Duodenal mucosa (tissue), 2 donors: ENCODE measurements around the gene MRC2.
"Not testable (repeated sequence)": the region's sequence is repeated elsewhere in the genome, so short reads cannot be mapped to it uniquely, and the experiment has no call there.

ENCODE experiments used
- H3K27ac ChIP-seq: one replicate; pipeline ENCODE4 v1.7.0; 2013; ENCODE audit warnings: low read depth, low read length
- H3K27me3 ChIP-seq, 2 donors: one replicate each; pipeline ENCODE4 v1.7.0; 2013; ENCODE audit warnings: low read length in 2 of 2, control low read depth in 1 of 2; ENCODE audit not compliant: insufficient read depth in 2 of 2, control insufficient read depth in 1 of 2
- H3K36me3 ChIP-seq, 2 donors: one replicate each; pipeline ENCODE4 v1.7.0; 2013; ENCODE audit warnings: low read length in 2 of 2, control low read depth in 1 of 2; ENCODE audit not compliant: insufficient read depth in 2 of 2, control insufficient read depth in 1 of 2
- H3K4me1 ChIP-seq, 2 donors: one replicate each; pipeline ENCODE4 v1.7.0; 2013; ENCODE audit warnings: low read length in 2 of 2, control low read depth in 1 of 2; ENCODE audit not compliant: insufficient read depth in 2 of 2, control insufficient read depth in 1 of 2
- H3K4me3 ChIP-seq, 2 donors: one replicate each; pipeline ENCODE4 v1.7.0; 2013; ENCODE audit warnings: low read length in 2 of 2, low read depth in 1 of 2
- H3K9ac ChIP-seq, 2 donors: one replicate each; pipeline ENCODE4 v1.7.0; 2013; ENCODE audit warnings: low read length in 2 of 2, low read depth in 1 of 2
- H3K9me3 ChIP-seq, 2 donors: one replicate each; pipeline ENCODE4 v1.7.0; 2013; ENCODE audit warnings: low read length in 2 of 2, control low read depth in 1 of 2; ENCODE audit not compliant: control insufficient read depth in 1 of 2

MRC2 gene

DNA sequence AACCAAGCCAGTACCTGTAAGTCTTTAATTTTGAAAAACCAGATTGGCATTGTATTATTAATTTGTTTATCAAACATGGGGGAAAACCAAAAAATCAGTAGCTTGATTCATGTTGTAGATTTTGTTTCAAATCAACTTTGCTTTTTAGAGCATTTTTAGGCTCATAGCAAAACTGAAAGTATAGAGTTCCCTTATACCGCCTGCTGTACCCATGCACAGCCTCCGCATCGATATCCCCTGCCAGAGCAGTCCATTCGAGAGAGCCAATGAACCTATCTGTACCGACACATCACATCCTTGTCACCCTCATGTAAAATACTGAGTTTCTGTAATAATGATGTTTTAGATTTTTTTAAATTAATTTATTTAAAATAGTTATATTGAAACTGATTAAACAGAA is 16.2 kb upstream of the MRC2 start:
- Histone ChIP-seq H3K4me3 (no peak overlapping the region), H3K27ac (no peak overlapping the region), H3K27me3 (no peaks in the 10 kb centered on the region), H3K4me1 (no peaks in the 10 kb centered on the region), H3K9ac (no peak overlapping the region), H3K9me3 (no peaks in the 10 kb centered on the region), H3K36me3 (peaks cover 30 to 69% of the 10 kb centered on the region in 2 donors)

DNA sequence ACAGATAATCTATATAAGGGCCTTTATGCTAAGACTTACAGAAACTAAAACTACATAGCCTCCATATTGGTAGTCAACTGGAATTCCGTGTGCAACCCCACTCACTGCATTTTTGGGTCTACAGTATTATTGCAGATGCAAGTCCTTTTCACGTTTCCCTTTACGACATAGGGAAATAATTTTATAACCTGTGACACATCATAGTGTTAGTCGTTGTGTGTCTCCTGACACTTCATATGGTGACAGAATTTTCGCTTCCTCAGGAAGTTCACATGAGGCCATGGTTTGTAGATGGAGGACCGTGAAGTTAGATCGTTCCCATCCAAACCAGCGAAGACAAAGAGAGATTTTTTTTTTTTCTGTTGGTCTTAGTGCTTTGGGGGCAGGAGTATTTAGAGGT is 15.7 kb upstream of the MRC2 start:
- no peak overlapping the region for H3K9ac ChIP-seq
- H3K4me1 ChIP-seq, result no peaks in the 10 kb centered on the region
- no peak overlapping the region for H3K4me3 ChIP-seq
- H3K9me3 ChIP-seq, result no peaks in the 10 kb centered on the region
- H3K27ac ChIP-seq, result no peak overlapping the region
- H3K36me3 ChIP-seq, result peaks cover 26 to 64% of the 10 kb centered on the region in 2 donors
- H3K27me3 ChIP-seq, result no peaks in the 10 kb centered on the region

DNA sequence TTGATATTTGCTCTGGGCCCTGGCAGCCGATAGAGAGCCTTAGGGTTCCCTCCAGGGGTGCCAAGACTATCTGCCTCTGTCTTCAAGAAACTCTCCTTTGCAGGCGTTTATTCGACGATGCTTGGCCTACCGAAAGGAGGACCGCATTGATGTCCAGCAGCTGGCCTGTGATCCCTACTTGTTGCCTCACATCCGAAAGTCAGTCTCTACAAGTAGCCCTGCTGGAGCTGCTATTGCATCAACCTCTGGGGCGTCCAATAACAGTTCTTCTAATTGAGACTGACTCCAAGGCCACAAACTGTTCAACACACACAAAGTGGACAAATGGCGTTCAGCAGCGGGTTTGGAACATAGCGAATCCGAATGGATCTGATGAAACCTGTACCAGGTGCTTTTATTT is 15.2 kb upstream of the MRC2 start:
- H3K4me1 ChIP-seq, H3K9me3 ChIP-seq, H3K9ac ChIP-seq, H3K27me3 ChIP-seq, H3K4me3 ChIP-seq, H3K27ac ChIP-seq: not testable (repeated sequence)
- H3K36me3 ChIP-seq, result peaks cover 26 to 61% of the 10 kb centered on the region in 2 donors

GRCh38 chr17:62613095-62613494 is 14.4 kb upstream of the MRC2 start:
- H3K36me3 ChIP-seq, result peaks cover 21 to 55% of the 10 kb centered on the region in 2 donors
- not testable (repeated sequence) for H3K27ac ChIP-seq, H3K9ac ChIP-seq, H3K9me3 ChIP-seq, H3K4me1 ChIP-seq, H3K27me3 ChIP-seq, H3K4me3 ChIP-seq

- H3K36me3 ChIP-seq, result peaks cover 14 to 53% of the 10 kb centered on the region in 2 donors
- no peaks in the 10 kb centered on the region for H3K9me3 ChIP-seq
- no peak overlapping the region for H3K4me3 ChIP-seq
- H3K27ac ChIP-seq, result no peak overlapping the region
- no peaks in the 10 kb centered on the region for H3K27me3 ChIP-seq
- no peaks in the 10 kb centered on the region for H3K4me1 ChIP-seq
- H3K9ac ChIP-seq, result no peak overlapping the region
Measured at GRCh38 chr17:62614142-62614541, 13.3 kb upstream of the MRC2 start.

DNA sequence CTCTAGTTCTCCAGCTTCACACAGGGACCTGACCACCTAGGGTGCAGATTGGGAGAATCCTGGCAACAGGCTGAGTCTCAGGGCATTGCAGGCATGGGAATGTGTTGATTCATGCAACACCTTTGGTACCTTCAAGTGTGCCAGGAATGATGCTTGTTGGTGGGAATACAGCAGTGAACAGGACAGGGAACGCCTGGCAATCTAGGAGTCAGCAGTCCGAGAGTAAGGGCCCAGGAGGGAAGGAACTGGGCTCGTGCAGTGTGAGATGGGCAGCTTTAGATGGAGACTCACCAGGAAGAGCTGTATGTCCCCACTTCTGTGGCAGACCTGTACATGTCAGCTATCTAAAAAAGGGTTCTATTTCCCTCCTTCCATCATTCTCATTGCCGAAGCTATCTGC is 12.0 kb upstream of the MRC2 start:
- no peak overlapping the region for H3K4me3 ChIP-seq
- H3K9ac ChIP-seq, result no peak overlapping the region
- H3K36me3 ChIP-seq, result peaks cover 8 to 39% of the 10 kb centered on the region in 2 donors
- H3K27ac ChIP-seq, result no peak overlapping the region
- no peaks in the 10 kb centered on the region for H3K9me3 ChIP-seq
- H3K4me1 ChIP-seq, result no peaks in the 10 kb centered on the region
- no peaks in the 10 kb centered on the region for H3K27me3 ChIP-seq

DNA sequence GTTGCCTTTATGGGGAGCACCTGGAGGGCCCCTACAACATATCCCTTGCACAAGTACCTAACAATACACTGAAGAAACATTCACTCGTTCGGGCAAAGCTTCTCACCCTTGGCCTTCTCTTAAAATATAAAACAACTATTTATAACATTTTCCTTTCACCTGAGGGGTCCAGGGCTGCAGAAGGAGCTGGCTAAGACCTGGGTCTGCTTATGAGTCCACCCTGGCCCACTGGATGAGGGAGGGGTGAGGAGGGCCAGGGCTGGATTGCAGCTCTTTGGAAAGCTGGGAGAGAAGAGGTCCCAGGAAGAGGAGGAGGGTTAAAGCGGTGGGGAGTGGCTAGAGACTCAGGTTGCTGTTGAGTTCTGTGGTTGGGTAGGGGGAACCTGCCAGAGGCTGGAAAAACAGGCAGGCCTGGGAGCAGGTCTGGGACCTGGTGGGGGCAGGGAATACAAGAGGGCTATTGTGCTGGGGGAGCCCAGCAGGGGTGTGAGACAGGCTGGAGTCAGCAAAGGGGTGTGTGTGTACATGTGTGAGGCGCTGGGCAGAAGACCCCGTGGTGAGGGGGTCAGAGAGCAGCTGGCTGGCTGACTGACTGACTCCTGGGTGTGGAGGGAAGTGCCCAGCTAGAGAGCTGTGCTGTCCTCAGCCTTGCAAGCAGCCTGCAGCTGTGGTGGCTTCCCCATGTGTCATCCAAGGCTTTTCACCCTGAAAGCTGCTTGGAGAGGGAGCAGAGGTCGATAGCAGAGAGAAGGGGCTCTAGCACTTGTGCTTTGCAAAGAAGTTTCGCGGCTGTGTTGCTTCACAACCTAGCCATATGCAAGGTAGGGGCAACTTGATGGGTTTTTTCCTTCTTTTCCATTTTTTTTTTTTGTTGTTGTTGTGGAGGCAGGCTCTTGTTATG is 10.2 kb upstream of the MRC2 start:
- H3K27ac ChIP-seq, result no peak overlapping the region
- H3K36me3 ChIP-seq, result peaks cover 7 to 24% of the 10 kb centered on the region in 2 donors
- no peak overlapping the region for H3K4me3 ChIP-seq
- H3K9ac ChIP-seq, result no peak overlapping the region
- H3K4me1 ChIP-seq, result no peaks in the 10 kb centered on the region
- no peaks in the 10 kb centered on the region for H3K27me3 ChIP-seq
- H3K9me3 ChIP-seq, result no peaks in the 10 kb centered on the region

- H3K9me3 ChIP-seq, result no peaks in the 10 kb centered on the region
- no peak overlapping the region for H3K9ac ChIP-seq
- H3K36me3 ChIP-seq, result peaks cover 7 to 23% of the 10 kb centered on the region in 2 donors
- H3K27me3 ChIP-seq, result no peaks in the 10 kb centered on the region
- H3K4me3 ChIP-seq, result no peak overlapping the region
- H3K27ac ChIP-seq, result no peak overlapping the region
- H3K4me1 ChIP-seq, result no peaks in the 10 kb centered on the region
Measured at GRCh38 chr17:62617894-62618472, 9.5 kb upstream of the MRC2 start.

DNA sequence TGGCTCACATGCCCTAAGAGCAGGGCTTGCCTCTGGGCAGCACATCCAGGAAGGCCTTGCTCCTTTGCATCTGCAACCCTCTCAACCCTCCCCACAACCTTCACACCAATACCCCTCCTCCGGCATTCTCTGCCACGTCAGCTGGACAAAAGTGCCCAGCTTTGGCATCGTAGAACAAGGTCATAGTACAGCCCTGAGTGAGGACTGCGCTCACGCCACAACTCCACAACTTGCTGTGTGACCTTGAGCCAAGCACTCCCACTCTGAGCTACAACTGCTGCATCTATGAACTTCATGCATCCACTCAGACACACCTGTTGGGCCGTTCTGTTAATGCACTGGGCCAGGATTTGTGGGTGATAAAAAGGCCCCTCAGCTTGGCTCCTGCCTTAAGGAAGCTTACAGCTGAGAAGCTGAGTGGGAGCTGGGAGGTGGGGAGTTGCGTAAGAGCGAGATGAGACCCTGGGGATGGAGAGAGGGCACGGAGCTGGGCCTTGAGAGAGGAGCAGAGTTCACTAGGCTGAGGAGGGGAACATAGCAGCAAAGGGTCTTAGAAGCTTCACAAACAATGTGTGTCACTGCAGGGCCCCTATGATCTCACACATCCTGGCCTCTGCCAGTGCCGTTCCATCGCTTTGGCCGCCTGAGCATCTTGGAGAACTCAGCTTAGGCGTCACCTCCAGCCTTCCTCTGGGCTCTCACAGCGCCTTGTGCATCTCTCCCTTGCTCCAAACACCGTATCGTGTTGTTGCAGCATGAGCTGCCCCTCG is 8.6 kb upstream of the MRC2 start:
- no peaks in the 10 kb centered on the region for H3K27me3 ChIP-seq
- no peaks in the 10 kb centered on the region for H3K9me3 ChIP-seq
- H3K4me1 ChIP-seq, result no peaks in the 10 kb centered on the region
- no peak overlapping the region for H3K27ac ChIP-seq
- no peak overlapping the region for H3K4me3 ChIP-seq
- H3K9ac ChIP-seq, result no peak overlapping the region
- peaks cover 7 to 23% of the 10 kb centered on the region in 2 donors for H3K36me3 ChIP-seq
